Medulla oblongata (tissue), 1 donor: ENCODE data around the gene PFDN5.
"Not testable (repeated sequence)": the region's sequence is repeated elsewhere in the genome, so short reads cannot be mapped to it uniquely, and the experiment has no call there.

Experiments
- DNase-seq: peaks from one replicate; pipeline ENCODE4 v3.0.0-alpha.2; 2015; ENCODE audit errors: extremely low spot score

Gene PFDN5

DNA sequence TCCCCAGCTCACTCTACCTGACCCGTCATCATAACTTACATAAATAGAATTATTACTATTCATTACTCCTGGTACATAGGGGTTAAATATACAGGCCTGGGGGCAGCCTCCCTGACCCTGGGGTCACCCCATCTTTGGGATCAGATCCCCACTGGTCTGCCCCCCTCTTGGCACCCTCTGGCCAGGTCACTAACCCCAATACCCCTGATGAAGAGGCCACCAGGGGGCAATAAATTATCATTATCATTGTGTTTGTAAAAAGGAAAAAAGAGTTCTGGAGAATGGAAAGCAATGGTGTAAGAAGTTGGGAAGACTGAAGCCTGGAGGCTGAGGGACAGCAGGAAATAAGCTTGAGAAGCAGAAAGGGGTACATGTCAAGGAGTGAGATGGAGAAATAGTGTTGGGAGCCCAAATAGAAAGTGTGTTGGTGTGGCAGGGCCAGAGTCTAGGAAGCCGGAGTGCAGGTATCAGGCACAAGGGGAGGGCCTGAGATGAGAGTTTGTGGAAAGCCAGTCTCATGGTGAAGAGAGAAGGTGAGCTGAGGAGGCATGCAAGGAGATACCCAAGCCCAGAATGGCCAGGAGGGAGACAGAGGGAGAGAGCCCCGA is 32.2 kb downstream of the PFDN5 start:
- DNase-seq = peak; percentile 49

- no peak for DNase-seq
These were observed 32.7 kb downstream of the PFDN5 start for GRCh38 chr12:53328043-53328435.

GRCh38 chr12:53330671-53331070 is 35.3 kb downstream of the PFDN5 start:
- no peak for DNase-seq

GRCh38 chr12:53332339-53332738 is 37.0 kb downstream of the PFDN5 start:
- not testable (repeated sequence) for DNase-seq

- no peak for DNase-seq
These were observed 37.4 kb downstream of the PFDN5 start for GRCh38 chr12:53332744-53333143.

- no peak for DNase-seq
These were observed 37.9 kb downstream of the PFDN5 start for GRCh38 chr12:53333289-53333688.

GRCh38 chr12:53333845-53334244 is 38.5 kb downstream of the PFDN5 start:
- no peak for DNase-seq

DNA sequence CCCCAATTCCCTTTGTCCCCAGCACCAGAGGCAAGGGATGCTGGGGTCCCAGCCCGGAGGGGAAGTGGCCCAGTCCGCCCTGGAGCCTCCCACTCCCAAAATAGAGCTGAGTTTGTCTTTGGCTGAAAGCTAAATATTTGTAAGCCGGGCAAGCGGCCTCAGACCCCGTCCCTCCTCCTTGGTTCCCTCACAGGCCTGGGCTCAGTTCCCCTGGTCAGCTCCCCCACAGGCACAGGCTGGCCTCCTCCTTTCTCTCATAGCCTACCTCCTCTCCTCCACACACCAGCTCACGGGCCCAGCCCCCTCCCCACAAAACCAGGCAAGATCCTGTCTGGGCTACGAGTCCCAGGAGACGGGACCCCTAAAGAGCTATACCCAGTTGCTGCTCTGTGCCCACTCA is 39.5 kb downstream of the PFDN5 start:
- DNase-seq = no peak

DNA sequence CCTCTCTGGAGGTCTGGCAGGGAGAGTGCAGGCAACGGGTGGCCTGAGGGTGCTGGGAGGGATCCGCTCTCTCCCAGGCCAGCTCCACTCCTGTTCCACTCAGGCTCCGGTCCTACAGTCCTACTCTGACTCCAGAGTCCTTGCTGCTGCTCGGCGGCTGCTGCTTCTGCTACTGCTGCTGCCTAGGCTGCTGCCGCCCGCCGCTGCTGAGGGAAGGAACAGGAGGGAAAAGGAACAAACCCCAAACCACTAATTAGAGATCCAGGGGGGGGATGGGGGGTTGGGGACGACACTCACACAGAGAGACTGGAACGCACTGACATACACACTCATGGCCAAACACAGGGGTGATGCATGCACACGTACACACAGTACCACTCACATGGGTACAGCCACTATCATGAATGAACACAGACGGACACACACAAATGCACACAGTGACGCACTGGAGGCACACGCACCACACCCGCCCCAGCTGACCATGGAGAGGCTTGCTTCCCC is 40.9 kb downstream of the PFDN5 start, which contains the start of gene SP7:
Gene SP7, minus strand, starts transcription at position 174 of the 501 bp plus-strand sequence. CDS start 708 bp downstream, outside the sequence.
- no peak for DNase-seq

- DNase-seq = no peak
These were observed 42.7 kb downstream of the PFDN5 start for GRCh38 chr12:53338017-53338416.

DNA sequence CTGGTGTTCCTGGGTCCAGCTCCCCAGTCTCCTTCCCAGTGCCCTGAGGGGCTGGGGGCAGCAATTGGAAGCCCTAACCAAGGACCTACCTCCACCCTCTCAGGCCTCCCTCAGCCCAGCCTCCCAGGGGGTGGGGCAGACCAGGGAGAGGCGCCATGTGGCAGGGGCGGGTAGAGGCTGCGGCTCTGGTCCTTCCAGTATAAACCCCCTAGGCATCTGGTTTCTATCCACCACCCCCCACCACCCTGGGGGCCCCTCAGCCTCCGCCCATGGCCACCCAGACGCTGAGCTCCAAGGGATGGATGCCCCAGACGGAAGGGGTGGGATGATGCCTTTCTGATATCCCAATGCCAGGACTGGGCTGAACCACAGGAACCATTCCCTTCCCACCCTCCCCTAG is 43.6 kb downstream of the PFDN5 start:
- DNase-seq = no peak

- DNase-seq = no peak
These were observed 45.1 kb downstream of the PFDN5 start for GRCh38 chr12:53340398-53340797.

GRCh38 chr12:53343449-53343848 is 48.1 kb downstream of the PFDN5 start:
- no peak for DNase-seq

- no peak for DNase-seq
These were observed 48.6 kb downstream of the PFDN5 start for GRCh38 chr12:53343969-53344368.

GRCh38 chr12:53344487-53344823 is 49.1 kb downstream of the PFDN5 start:
- DNase-seq = no peak

- DNase-seq = peak; percentile 89
These were observed 49.6 kb downstream of the PFDN5 start for GRCh38 chr12:53344824-53345485.

- no peak for DNase-seq
These were observed 50.3 kb downstream of the PFDN5 start for GRCh38 chr12:53345486-53346188.

- DNase-seq = no peak
These were observed 51.1 kb downstream of the PFDN5 start for GRCh38 chr12:53346491-53346890.

DNA sequence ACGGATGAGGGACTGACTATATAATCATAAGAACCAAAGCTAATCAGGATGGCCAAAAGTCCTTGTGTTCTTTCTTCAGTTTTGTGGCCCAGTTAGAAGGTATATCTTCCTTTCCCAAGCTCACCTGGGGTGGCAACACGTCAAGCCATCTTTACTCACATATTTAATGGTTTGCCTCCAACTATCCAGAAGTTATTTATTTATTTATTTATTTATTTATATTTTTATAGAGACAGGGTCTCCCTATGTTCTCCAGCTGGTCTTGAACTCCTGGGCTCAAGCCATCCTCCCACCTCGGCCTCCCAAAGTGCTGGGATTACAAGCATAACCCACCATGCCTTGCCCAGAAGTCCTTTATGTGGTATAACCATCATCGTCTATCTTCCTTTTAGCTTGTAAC is 52.6 kb downstream of the PFDN5 start:
- DNase-seq = no peak
